Breast epithelium (tissue), 3 donors: Measurements from ENCODE around the gene NWD2.

Experiments
- POLR2A ChIP-seq: fragments of 450-650 bp; IDR thresholded peaks from one replicate; pipeline ENCODE4 v1.6.1; 2016; ENCODE audit warnings: antibody characterized with exemption, mild to moderate bottlenecking, moderate library complexity
- POLR2AphosphoS5 ChIP-seq, 3 donors: sonication (generic); formaldehyde crosslinking; IDR thresholded peaks; one replicate each; pipeline ENCODE4 v1.6.1; 2017; ENCODE audit warnings: antibody characterized with exemption in 3 of 3
- TF ChIP-seq, protein P1 (sequence below), 3 donors: fragments of 450-650 bp; IDR thresholded peaks; one replicate each; pipeline ENCODE4 v1.5.1; 2016 to 2017; ENCODE audit warnings: antibody characterized with exemption in 3 of 3, mild to moderate bottlenecking in 3 of 3, moderate library complexity in 3 of 3

DNA sequence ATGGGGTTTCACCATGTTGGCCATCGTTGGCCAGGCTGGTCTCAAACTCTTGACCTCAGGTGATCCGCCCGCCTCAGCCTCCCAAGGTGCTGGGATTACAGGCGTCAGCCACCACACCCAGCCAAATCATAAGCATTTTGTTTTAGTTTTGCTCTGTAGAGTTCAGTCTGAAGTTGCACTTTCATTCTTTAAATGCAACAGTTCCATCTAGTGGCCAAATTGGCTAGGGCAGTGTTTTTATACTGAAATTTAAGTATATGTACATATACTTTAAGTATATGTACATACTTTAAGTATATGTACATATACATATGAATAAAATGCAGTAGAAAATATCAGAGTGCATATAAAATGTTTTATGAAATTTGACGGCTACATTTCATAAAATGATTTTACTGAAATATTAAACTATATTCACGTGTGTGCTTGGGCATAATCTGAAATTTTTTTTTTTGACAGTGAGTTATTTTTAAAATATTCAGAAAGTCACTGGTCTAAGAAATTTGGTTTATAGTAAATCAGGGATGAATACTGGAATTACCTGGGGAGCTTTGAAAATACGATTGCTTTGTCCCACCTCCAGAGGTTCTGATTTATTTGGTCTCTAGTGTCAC lies 145.5 kb downstream of the NWD2 start:
- TF ChIP-seq, protein P1, sequence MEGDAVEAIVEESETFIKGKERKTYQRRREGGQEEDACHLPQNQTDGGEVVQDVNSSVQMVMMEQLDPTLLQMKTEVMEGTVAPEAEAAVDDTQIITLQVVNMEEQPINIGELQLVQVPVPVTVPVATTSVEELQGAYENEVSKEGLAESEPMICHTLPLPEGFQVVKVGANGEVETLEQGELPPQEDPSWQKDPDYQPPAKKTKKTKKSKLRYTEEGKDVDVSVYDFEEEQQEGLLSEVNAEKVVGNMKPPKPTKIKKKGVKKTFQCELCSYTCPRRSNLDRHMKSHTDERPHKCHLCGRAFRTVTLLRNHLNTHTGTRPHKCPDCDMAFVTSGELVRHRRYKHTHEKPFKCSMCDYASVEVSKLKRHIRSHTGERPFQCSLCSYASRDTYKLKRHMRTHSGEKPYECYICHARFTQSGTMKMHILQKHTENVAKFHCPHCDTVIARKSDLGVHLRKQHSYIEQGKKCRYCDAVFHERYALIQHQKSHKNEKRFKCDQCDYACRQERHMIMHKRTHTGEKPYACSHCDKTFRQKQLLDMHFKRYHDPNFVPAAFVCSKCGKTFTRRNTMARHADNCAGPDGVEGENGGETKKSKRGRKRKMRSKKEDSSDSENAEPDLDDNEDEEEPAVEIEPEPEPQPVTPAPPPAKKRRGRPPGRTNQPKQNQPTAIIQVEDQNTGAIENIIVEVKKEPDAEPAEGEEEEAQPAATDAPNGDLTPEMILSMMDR (IDR thresholded peaks at IDR 0.05): peak in 2 of 3 donors; percentile 37 to 41
- TF ChIP-seq POLR2A: no peak
- no peak for TF ChIP-seq POLR2AphosphoS5 (IDR thresholded peaks at IDR 0.05)
